A673 (cell line): ENCODE data around the gene TRDN. TPM values are rescaled to one million over a fixed set of nuclear protein-coding genes. Genes with fewer than 3 reads are reported as not detected.
"Not testable (repeated sequence)": the region's sequence is repeated elsewhere in the genome, so short reads cannot be mapped to it uniquely, and the experiment has no call there.

Source experiments
- BruUV-seq: library from RNA; stranded (reverse); fragments of 400-500 nt; replicated peaks from 2 replicates; lab custom pipeline; 2021; lab: Mats Ljungman, UMichigan
- CTCF ChIA-PET: fragments of 300-600 bp; sonication (Branson Sonifier 250); formaldehyde crosslinking; loops from one replicate; lab custom pipeline; 2022; ENCODE audit warnings: antibody characterized with exemption; lab: Charles Lee
- POLR2A ChIA-PET: fragments of 300-600 bp; sonication (Branson Sonifier 250); formaldehyde crosslinking; loops from one replicate; lab custom pipeline; 2022; ENCODE audit warnings: antibody characterized with exemption; ENCODE audit not compliant: low non-redundant PET; lab: Charles Lee
- DNase-seq: peaks from one replicate; pipeline ENCODE4 v3.0.0-alpha.2; 2015; ENCODE audit warnings: low spot score
- H3K27ac ChIP-seq: fragments of 200-600 bp; sonication (generic); 2 replicates; pipeline ENCODE4 v1.5.1; 2016; ENCODE audit warnings: mixed run types, low read depth, mild to moderate bottlenecking, mixed read lengths, antibody characterized with exemption, low read length; ENCODE audit not compliant: poor library complexity, severe bottlenecking
- H3K27me3 ChIP-seq: fragments of 200-600 bp; sonication (generic); replicated peaks from 2 replicates; pipeline ENCODE4 v1.6.1; 2017; ENCODE audit warnings: mixed run types, low read depth, mild to moderate bottlenecking, mixed read lengths, antibody characterized with exemption, low read length; ENCODE audit not compliant: insufficient read depth, poor library complexity
- H3K36me3 ChIP-seq: fragments of 200-600 bp; sonication (generic); 2 replicates; pipeline ENCODE4 v1.6.1; 2016; ENCODE audit warnings: mixed run types, mild to moderate bottlenecking, mixed read lengths, antibody characterized with exemption, low read length; ENCODE audit not compliant: insufficient read depth, poor library complexity, severe bottlenecking
- H3K4me1 ChIP-seq: fragments of 200-600 bp; sonication (generic); 2 replicates; pipeline ENCODE4 v1.6.1; 2017; ENCODE audit warnings: mixed run types, mild to moderate bottlenecking, mixed read lengths, antibody characterized with exemption, low read length; ENCODE audit not compliant: insufficient read depth, poor library complexity, severe bottlenecking
- H3K4me3 ChIP-seq: fragments of 200-600 bp; sonication (generic); 2 replicates; pipeline ENCODE4 v1.5.1; 2016; ENCODE audit warnings: low read depth, mixed run types, mild to moderate bottlenecking, mixed read lengths, low read length; ENCODE audit not compliant: poor library complexity, severe bottlenecking
- H3K9me3 ChIP-seq: fragments of 200-600 bp; sonication (generic); 2 replicates; pipeline ENCODE4 v1.6.1; 2016; ENCODE audit warnings: mixed run types, low read depth, mild to moderate bottlenecking, mixed read lengths, antibody characterized with exemption, low read length; ENCODE audit not compliant: poor library complexity, severe bottlenecking
- EZH2 ChIP-seq: fragments of 200-600 bp; sonication (generic); IDR thresholded peaks from 2 replicates; pipeline ENCODE4 v1.6.1; 2017; ENCODE audit warnings: borderline replicate concordance, low read depth, mild to moderate bottlenecking, mixed read lengths, antibody characterized with exemption, low read length; ENCODE audit not compliant: poor library complexity, severe bottlenecking
- intact Hi-C: fragments of 100-400 bp; cut with micrococcal nuclease; formaldehyde crosslinking; loops from one replicate; pipeline ENCODE4 v1.10.0; 2022; ENCODE audit not compliant: unreplicated experiment
- total RNA-seq: library from RNA; stranded (reverse); gene quantifications from 2 replicates; pipeline ENCODE4 v1.2.3, GENCODE V29; 2021
- TF ChIP-seq, protein P1 (sequence below): fragments of 300-800, 200-600 bp; sonication (generic); conservative IDR thresholded peaks from 2 replicates; pipeline ENCODE4 v1.5.1; 2017; ENCODE audit warnings: low read depth, mild to moderate bottlenecking, antibody characterized with exemption, low read length, moderate library complexity, mixed read lengths

TRDN gene
- total RNA-seq, 1 experiment from 2014 or later: 3.8 TPM

DNA sequence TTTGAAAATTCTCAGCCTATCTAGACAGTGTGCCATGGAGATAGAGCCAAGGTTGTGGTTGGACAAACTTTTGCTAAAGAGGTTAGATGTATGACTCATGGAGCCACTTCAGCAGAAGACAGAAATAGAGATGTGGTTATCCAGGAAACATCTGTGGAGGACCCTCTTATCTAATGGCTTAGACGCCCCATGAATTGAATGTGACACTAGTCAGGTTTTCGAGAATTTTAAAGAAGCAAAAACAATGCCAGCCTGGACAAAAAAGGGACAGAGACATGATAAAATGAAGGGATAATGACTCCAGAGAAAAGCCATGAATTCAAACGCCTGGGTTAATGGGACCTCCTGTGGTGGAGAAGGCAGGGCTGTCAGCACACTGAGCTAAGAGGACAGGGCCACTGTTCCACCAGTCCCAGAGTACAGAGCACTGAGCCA is 360.2 kb downstream of the TRDN start:
- H3K4me1 ChIP-seq: no peaks in the 10 kb centered on the region
- no TSS peak for BruUV-seq
- peak; percentile 81 for DNase-seq
- POLR2A ChIA-PET: no interaction called here
- H3K9me3 ChIP-seq: no peaks in the 10 kb centered on the region
- H3K27ac ChIP-seq: no peak overlapping the region
- intact Hi-C loops: no loop called here
- no peaks in the 10 kb centered on the region for H3K36me3 ChIP-seq
- H3K27me3 ChIP-seq: no peaks in the 10 kb centered on the region
- TF ChIP-seq, protein P1, sequence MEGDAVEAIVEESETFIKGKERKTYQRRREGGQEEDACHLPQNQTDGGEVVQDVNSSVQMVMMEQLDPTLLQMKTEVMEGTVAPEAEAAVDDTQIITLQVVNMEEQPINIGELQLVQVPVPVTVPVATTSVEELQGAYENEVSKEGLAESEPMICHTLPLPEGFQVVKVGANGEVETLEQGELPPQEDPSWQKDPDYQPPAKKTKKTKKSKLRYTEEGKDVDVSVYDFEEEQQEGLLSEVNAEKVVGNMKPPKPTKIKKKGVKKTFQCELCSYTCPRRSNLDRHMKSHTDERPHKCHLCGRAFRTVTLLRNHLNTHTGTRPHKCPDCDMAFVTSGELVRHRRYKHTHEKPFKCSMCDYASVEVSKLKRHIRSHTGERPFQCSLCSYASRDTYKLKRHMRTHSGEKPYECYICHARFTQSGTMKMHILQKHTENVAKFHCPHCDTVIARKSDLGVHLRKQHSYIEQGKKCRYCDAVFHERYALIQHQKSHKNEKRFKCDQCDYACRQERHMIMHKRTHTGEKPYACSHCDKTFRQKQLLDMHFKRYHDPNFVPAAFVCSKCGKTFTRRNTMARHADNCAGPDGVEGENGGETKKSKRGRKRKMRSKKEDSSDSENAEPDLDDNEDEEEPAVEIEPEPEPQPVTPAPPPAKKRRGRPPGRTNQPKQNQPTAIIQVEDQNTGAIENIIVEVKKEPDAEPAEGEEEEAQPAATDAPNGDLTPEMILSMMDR: no peak
- no peak for TF ChIP-seq EZH2
- no peak overlapping the region for H3K4me3 ChIP-seq
- CTCF ChIA-PET: no interaction called here

DNA sequence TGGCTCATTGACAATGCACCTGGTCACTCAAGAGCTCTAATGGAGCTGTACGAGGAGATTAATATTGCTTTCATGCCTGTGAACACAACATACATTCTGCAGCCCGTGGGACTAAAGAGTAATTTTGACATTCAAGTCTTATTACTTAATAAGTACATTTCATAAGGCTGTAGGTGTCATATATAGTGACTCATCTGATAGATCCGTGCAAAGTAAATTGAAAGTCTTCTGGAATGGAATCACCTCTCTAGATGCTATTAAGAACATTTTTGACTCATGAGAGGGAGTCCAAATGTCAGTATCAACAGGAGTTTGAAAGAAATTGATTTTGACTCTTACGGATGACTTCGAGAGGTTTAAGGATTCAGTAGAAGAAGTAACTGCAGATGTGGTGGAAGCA is 372.8 kb downstream of the TRDN start:
- H3K27me3 ChIP-seq: no peaks in the 10 kb centered on the region
- H3K27ac ChIP-seq: no peak overlapping the region
- intact Hi-C loops: no loop called here
- POLR2A ChIA-PET: no interaction called here
- CTCF ChIA-PET: no interaction called here
- no peaks in the 10 kb centered on the region for H3K4me1 ChIP-seq
- H3K9me3 ChIP-seq: no peaks in the 10 kb centered on the region
- TF ChIP-seq EZH2: no peak
- TF ChIP-seq, protein P1: no peak
- H3K36me3 ChIP-seq: no peaks in the 10 kb centered on the region
- no peak for DNase-seq
- H3K4me3 ChIP-seq: no peak overlapping the region
- no TSS peak for BruUV-seq

DNA sequence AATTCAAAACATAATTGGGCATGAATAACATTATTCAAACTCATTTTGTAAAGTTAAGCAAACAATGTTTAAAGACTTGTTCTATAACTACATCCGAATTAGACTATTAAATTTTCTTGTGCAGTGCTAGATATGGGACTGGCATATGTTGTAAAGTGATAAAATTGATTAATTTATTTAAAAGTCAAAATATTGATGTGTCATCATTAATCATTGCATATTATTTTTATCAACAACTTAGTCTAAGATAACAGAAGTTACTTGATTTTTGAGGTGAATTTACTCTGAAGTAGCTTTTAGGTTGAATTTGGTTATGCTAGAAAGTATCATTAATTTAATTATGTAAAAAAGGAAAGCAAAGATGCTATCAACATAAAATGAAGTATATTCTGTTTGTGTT is 396.1 kb downstream of the TRDN start:
- TF ChIP-seq EZH2: no peak
- no peak overlapping the region for H3K4me3 ChIP-seq
- no peaks in the 10 kb centered on the region for H3K27me3 ChIP-seq
- H3K27ac ChIP-seq: no peak overlapping the region
- no peaks in the 10 kb centered on the region for H3K36me3 ChIP-seq
- ChIA-PET CTCF (no interaction called here), POLR2A (no interaction called here)
- intact Hi-C loops: no loop called here
- no TSS peak for BruUV-seq
- H3K4me1 ChIP-seq: no peaks in the 10 kb centered on the region
- no peak for DNase-seq
- peaks cover 5% of the 10 kb centered on the region for H3K9me3 ChIP-seq

DNA sequence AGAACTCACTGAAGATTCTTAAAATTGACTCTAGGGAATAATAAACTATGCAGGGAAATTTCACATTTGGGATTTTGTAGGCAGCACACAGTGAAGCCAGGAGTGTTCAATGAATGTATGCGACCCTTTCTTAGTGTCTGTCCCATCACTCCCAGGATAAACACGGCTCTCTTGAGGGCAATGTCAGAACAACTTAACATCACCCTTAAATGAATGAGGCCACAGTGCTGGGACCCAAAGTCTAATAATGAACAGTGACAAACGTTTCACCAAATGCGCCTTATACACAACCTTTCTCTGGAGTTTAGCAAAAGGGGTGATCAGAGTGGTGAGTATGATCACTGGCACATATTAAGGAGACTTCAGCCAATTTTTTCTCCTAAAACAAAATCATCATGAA is 403.4 kb downstream of the TRDN start:
- no TSS peak for BruUV-seq
- peak overlapping the region; percentile 18 for H3K27ac ChIP-seq
- ChIA-PET POLR2A (interaction anchor here (0.6 kb wide), 1 partner anchor 176 kb away, joined by 3 read pairs; no protein-coding TSS in a partner anchor), CTCF (no interaction called here)
- H3K4me3 ChIP-seq: no peak overlapping the region
- intact Hi-C loops: no loop called here
- H3K9me3 ChIP-seq: peaks cover 4% of the 10 kb centered on the region
- TF ChIP-seq EZH2: no peak
- peaks cover 6% of the 10 kb centered on the region for H3K36me3 ChIP-seq
- no peak for DNase-seq
- no peaks in the 10 kb centered on the region for H3K27me3 ChIP-seq
- peaks cover 2% of the 10 kb centered on the region for H3K4me1 ChIP-seq

DNA sequence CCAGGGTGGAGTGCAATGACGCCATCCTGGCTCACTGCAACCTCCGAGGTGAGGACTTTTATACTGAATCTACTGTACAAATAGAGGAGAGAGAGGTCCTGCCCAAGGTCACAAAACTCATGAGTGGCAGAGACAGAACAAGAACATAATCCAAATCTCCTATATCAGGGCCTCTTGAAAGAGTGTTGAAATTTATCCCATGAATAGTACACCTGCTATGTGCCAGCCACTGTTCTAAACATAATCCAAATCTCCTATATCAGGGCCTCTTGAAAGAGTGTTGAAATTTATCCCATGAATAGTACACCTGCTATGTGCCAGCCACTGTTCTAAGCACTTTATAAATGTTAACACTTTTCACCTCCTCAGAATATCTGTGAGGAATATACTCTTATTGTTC is 409.0 kb downstream of the TRDN start:
- intact Hi-C loops: not testable (repeated sequence)

More for the DNA sequence above, 409.0 kb downstream of the TRDN start:
- CTCF ChIA-PET, BruUV-seq, H3K4me3 ChIP-seq, H3K27ac ChIP-seq, POLR2A ChIA-PET, DNase-seq, H3K27me3 ChIP-seq, H3K9me3 ChIP-seq, H3K36me3 ChIP-seq: not testable (repeated sequence)
- H3K4me1 ChIP-seq: peaks cover 37% of the 10 kb centered on the region
